EH (cell line): ENCODE results near the gene NAT14.
"Not testable (repeated sequence)": the region's sequence is repeated elsewhere in the genome, so short reads cannot be mapped to it uniquely, and the experiment has no call there.

ENCODE experiments used
- DNase-seq: peaks from one replicate; pipeline ENCODE4 v3.0.0-alpha.2; 2015; ENCODE audit warnings: low read depth

Gene NAT14, protein sequence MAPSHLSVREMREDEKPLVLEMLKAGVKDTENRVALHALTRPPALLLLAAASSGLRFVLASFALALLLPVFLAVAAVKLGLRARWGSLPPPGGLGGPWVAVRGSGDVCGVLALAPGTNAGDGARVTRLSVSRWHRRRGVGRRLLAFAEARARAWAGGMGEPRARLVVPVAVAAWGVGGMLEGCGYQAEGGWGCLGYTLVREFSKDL

DNA sequence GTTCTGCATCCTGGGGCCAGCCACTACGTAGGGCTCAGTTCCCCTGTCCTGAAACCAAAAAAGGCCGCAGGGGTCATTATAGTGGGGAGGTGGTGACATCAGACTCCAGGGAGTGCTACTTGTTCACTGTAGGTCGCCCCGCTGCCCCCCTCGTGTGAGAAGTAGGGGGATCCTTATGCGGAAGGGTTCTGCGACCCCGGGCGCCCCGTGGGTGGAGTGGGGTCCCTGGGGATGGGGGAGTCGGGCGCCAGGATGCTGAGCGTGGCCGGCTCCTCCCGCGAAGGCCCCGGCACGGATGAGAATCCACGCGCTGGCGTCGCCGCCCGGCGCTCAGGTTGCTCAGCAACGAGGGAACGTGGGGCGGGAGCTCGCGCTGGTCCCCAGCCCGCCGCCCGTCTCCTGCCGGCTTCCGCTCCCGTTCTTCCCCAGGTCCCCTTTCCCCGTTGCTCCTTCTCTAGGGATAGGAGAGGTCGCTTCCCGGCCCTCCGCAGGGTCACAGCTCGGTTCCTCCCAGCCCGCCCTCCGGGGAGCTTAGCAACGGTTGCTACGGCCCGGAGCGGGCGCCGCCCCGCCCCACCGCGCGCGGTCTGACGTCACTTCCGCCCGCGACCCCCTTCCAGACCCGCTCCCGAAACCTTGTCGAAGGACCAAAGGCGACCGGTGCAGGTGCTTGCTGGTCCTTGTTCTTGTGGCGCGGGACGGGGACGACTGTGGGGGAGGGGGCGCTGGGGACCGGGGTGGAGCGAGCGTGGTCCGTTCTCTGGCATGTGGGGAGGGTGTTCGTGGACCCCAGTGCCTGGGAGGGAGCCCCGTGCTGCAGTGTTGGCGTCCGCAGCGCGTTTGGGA lies at the start of gene NAT14:
TSS of gene NAT14 (plus strand) at position 596 of the 846 bp plus-strand sequence. CDS start 521 bp downstream, outside the sequence.
- peak; percentile 69 for DNase-seq

DNA sequence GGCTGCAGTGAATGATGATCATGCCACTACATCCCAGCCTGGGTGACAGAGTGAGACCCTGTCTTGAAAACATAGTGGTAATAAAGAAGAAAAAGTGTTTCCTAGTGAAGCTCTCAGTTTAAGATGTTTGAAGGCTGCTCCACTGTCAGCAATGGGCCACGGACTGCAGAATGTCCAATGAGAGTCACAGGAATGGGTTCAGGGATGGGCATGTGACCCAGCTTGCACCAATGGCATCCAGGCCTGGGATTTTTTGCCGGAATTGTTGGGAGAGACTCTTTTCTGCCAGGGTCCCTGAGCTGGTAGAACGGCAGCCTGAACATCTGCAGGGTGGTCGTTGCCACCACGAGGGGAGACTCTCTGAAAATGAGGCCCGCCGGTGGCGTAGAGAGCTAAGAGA lies 48.1 kb upstream of the NAT14 start:
- no peak for DNase-seq

GRCh38 chr19:55437410-55437809 lies 47.6 kb upstream of the NAT14 start:
- peak; percentile 73 for DNase-seq

GRCh38 chr19:55439052-55439451 lies 45.9 kb upstream of the NAT14 start:
- DNase-seq: no peak

DNA sequence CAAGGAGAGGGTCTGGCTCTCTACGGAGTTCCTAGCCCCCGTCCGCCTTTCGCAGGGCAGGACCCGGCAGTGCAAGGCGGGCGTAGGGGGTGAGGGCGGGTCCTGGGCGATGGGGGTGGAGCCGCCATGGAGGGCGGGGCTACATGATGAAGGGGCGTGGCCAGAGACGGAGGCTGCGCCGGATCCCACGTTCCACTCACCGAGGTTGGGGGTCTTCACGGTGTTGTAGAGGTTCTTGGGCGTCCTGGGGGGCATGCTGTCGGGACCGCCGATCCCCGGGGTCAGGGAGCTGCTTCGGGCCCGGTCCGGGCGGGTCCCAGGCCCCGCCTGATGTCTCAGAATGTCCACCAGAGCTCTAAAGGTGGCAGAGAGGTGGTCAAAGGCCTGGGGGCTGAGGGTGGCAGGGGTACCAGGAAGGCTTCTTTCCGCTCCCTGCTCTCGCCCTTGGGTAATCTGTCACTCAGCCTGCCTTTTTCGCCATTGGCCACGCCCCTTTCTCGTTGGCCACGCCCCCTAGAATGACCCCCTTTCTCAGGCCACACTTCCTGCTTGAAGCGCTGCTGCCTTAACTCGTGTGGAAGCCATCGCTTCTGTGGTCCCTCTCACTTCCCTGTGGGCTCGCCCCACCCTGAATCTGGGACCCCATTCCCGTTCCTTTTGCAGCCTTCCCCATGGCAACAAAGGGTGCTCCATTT lies 44.4 kb upstream of the NAT14 start:
- DNase-seq: peak; percentile 26

DNA sequence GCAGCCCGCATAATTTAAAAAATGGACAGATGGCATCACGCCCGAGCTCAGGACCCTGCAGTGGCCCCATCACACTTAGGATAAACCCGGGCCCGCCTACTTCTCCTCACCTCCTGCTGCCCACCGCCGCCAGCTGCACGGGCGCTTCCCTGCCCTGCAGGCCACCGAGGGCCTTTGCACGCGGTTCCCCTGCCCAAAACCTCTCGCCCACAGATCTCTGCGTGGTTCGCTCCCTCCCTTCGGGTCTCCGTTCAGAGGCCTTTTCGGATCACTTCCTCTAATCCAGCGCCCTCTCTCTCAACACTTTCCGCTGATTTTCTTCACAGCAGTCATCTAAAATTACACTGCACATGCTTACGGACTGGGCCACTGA lies 43.7 kb upstream of the NAT14 start:
- no peak for DNase-seq

DNA sequence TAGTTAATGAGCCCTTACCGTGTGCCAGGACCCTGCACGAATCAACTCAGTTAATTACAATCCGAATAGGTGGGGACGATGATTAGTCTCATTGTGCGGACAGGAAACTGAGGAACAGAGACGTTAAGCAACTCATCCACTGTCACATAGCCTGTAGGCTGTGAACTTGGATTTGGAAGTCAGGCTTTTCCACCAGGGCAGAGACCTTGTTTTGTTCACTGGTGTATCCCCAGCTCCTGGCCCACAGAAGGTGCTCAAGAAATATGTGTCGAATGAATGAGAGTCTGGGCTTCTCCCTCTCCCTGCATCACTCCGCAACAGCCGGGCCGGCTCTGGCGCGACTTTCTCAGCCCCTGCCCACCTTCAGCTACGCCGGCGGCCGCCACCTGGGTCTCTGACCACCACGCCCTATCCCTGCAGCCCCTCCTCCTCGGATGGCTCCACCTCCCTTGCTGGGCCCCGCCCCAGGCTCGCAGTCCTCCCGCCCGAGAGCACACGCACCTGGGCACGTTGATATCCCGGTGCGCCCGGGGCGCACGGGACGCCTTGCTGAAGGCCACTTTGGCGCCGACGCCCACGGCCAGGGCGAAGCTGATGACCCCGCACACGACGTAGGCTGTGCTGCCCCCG lies 43.2 kb upstream of the NAT14 start:
- DNase-seq: no peak

- DNase-seq: no peak
Observed at GRCh38 chr19:55442372-55442961, 42.5 kb upstream of the NAT14 start.

DNA sequence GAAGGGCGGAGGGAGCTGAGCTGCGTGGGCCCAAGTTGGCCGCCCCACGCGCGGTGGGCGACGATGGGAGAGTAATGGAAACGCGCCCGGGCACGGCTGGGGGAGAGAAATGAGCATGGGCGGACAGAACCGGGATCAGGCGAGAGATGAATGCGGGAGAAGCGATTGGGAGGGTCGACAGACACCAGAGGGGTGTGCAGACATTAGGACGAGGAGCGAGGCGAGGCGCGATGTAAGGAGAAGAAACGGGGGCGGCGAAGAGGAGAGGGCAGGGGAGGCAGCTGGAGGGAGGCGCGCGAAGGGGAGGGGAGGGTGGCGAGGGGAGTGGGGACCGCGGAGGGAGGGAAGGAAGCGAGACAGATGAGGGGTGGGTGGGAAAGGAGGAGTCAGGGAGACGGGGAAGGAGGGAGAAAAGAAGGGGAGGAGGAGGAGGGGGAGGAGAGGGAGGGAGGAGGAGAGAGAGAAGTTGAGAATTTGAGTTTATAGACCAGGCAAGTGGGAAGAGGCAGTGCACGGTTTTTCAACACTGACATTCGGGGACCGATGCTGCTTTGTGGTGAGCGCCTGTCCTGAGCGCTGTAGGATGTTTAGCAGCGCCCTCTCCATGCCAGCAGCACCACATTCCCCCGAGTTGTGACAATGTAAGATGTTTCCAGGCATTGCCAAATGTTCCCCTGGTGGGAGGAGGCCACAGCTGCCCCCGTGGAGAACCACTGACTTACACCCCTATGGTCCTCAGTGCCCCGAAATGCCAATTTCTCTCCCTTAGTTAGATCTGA lies 41.8 kb upstream of the NAT14 start, which contains the start of gene SHISA7:
TSS of gene SHISA7 (minus strand) at position 256 of the 779 bp plus-strand sequence. CDS start 437 bp downstream, outside the sequence.
- peak; percentile 19 for DNase-seq

DNA sequence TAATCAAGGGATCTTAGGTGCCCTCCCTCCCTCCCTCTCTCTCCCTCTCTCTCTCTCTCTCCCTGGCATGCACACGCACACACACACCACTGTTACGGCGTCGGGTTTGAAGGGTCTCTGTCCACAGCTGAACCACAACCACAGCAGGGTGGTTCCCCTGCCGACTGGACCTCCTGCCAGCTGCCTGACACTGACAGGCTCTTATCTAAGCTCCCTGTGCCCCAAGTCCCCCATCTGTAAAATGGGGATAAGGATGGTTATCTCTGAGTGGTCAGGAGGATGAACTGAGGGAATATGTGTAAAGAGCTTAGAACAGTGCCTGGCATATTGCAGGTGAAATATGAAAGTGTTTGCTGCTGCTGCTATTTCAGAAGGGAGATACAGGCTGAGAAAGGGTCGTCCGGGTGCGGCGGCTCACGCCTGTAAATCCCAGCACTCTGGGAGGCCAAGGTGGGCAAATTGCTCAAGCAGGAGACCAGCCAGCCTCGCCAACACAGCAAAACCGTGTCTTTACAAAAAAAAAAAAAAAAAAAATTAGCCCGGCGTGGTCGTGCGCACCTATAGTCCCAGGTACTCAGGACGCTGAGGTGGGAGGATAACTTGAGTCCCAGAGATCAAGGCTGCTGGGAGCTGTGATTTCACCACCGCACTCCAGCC lies 41.0 kb upstream of the NAT14 start:
- DNase-seq: no peak

- no peak for DNase-seq
Observed at GRCh38 chr19:55444646-55445045, 40.3 kb upstream of the NAT14 start.

GRCh38 chr19:55446060-55446459 lies 38.9 kb upstream of the NAT14 start:
- no peak for DNase-seq

GRCh38 chr19:55447421-55448174 lies 37.4 kb upstream of the NAT14 start:
- peak; percentile 54 for DNase-seq

- not testable (repeated sequence) for DNase-seq
Observed at GRCh38 chr19:55448175-55448490, 36.9 kb upstream of the NAT14 start.

DNA sequence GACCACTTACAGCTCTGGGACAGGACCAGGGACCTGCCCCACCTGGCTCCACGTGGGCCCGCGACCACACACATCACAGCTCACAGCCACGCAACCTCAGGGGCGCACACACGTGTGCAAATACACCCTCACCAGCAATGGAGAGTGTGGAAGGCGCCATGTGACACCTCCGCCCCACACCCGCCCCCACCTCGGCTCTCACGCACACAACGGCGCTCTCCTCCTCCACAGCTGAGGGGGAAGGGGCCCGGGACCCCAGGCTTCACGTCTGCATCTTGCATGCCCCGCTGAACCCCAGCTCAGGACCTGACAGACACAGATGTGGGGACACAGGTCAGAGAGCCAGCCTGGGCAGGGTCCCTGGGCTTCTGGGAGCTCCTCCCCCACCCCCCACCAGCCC lies 35.5 kb upstream of the NAT14 start:
- no peak for DNase-seq

DNA sequence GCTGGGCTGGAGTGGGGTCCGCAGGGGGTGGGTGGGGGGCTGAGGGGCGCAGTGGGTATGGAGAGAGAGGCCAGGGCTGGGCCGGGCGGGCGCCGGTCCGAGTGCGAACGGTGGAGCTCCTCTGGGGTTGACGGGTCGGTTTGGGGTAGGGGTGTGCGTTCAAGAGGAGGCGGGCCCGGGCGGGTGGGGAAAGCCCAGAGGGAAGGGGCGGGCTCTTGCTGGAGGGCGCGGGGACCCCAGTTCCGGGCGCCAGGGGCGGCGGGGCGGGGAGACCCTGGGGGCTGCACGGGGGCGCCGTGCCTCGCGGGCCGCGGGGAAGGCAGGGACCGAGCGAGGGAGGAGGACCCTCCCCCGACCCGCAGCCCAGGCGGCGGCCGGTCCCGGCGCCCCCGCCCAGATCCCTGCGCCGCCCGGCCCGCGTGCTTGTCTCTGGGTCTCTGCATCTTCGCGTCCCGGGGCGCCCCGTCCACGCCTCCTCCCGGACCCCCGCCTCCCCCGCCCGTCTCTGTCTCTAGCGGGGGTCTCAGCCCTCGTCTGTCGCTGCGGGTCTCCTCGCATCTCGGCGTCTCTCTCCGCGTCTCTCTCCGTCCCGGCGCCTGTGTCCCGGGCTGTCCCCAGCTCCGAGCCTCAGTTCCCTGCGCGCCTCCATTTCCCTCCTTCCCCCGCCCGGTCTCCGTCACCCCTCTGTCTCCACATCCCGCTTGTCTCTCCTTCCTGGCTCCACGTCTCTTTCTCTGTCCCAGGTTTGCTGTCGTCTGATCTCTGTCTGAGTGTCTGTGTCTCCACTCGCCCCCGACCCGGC lies 33.6 kb upstream of the NAT14 start:
- no peak for DNase-seq

DNA sequence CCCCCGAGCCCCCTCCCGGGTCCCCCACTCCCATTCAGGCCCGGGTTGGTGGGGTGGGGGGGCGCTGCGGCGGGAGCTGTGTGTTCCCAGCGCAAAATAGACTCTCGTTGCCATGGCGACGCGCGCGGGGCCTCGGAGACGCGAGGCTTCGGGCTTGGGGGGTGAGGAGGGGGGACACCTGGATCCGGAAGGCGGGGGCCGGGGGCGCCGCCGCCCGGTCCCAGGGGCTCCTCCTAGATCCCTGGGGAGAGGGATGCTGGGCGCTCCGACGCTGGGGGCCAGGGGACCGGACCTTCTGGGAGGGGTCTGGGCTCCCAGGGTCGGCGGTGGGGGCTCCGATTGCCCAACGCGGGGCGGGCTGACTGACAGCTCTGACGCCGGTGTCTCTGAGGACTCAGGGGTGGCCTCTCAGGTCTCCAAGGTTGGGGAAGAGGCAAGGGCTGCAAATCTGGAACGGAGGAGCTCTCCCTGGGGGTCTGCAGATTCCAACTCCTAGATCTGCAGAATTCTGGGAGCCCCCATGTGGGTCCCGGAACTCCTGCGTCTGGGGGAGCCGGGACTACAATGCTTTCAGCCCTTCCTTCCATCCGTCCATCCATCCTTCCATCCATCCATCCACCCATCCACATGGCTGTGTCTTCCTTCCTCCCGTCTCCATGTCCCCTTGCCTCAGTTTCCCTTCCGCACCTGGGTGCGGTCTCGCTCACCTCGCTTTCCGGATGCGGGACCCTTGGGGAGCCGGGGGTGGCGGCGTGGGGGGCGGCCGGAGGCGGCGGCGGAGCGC lies 32.8 kb upstream of the NAT14 start:
- DNase-seq: no peak

- peak; percentile 74 for DNase-seq
Observed at GRCh38 chr19:55452749-55453346, 32.1 kb upstream of the NAT14 start.
